ENCODE results near the gene STK11IP. TPM values are rescaled to one million over a fixed set of nuclear protein-coding genes. Genes with fewer than 3 reads are reported as not detected.
A peak's percentile ranks its signal among the peaks of the same experiment; 100 is the strongest.

STK11IP gene
- total RNA-seq, 2 donors from 2014 or later: 27.9 to 35.5 TPM

DNA sequence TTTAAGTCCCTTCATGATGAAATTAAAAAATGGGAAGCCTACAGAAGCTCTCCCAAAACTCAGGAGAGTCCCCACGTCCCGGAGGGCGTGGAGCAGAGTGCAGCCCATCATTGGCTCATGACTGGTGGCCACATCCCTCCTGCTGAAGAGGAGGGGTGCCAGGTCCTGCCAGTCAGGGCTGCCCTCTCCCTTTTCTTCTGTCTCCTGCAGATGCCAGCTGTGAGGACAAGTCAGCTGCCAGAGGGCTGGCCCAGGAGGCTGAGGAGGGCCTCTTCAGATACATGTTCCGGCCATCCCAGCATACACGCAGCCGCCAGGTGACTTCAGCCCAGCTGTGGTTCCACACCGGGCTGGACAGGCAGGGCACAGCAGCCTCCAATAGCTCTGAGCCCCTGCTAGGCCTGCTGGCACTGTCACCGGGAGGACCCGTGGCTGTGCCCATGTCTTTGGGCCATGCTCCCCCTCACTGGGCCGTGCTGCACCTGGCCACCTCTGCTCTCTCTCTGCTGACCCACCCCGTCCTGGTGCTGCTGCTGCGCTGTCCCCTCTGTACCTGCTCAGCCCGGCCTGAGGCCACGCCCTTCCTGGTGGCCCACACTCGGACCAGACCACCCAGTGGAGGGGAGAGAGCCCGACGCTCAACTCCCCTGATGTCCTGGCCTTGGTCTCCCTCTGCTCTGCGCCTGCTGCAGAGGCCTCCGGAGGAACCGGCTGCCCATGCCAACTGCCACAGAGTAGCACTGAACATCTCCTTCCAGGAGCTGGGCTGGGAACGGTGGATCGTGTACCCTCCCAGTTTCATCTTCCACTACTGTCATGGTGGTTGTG, 23.0 kb upstream of the STK11IP start:
- DNase-seq: no peak

DNA sequence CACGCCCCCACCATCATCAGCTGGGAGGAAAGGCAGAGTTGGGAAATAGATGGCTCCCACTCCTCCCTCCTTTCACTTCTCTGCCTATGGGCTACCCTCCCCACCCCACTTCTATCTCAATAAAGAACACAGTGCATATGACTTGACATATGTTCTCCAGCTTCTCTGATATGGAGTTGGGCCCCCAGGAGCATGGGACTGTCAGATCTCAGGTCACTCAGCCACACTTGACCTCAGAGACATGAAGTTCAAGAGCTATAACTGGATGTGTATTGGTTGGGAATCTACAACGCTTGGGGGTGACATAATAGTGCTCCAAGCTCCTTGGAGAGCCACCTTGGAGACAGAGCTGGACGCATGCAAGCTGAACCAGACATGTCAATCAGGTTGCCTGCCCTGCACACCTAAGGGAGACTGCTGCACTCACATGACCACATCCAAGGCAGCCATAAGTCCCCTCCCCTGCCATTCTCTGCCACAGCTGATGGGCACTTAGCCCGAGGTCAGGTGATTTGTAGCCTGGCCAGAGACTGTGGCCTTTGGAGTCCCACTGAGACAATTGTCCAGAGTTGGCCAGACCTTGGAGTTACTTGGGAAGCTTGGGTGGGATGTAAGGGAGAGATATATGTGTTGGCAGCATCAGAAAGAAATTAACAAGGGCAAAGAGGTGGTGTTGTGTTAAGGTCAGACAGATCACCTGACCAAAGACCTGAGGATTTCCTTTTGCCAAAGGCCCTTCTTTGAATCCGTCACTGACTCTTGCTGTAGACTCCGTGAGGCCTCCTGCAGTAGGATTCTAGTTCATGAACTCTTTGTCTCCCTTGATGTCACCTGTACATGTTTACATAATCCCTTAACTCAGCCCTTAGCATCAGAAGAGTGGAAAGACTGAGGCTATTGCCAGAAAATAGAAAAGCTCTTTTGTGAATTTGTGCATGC, 21.8 kb upstream of the STK11IP start:
- no peak for DNase-seq
- intact Hi-C loops (cut with DNase I, micrococcal nuclease): no loop called here

More for the DNA sequence above, 23.0 kb upstream of the STK11IP start:
- no peak for ATAC-seq
- intact Hi-C loops (cut with DNase I, micrococcal nuclease): no loop called here

DNA sequence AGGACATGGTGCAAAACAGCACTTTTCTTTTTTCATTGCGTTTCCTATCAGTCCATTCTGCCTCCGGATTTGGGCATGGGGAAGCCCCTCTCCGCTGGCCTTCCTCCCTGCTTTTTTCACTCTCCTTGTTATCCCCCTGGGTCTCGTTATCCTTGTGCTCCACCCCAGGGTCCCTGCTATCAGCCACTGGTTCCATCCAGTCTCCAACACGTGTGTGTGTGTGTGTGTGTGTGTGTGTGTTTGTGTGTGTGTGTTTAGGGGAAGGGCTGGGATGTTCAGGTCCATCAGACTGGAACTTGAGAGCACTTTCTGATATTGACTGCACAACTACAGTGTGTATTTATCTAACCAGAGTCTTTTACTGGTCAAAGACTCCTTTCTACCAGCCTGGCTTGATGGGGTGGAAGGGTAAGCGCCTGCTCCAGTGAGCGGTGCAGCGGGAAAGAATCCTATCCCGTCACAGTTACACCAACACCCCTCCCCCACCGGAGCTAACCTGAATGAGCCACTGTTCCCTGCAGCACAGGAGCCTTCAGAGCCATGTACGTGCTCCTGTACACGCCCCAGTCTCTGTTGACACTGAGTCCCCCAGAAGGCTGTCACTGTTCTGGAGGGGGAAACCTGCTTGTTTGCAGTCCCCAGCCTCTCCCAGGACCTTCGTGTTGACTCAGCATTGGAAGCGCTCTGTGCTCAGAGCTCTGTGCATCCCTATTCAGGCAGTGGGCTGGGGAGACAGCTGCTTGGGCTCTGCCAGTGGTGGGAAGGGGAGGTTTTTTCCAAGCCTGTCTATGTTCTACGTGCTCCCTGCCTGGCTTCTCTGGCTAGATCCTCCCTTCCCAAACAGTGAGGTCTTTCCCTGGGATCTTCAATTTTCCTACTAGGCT, 20.9 kb upstream of the STK11IP start:
- DNase-seq: no peak
- intact Hi-C loops (cut with DNase I, micrococcal nuclease): no loop called here
- ATAC-seq: peak; percentile 22

More for the DNA sequence above, 21.8 kb upstream of the STK11IP start:
- ATAC-seq: no peak

GRCh38 chr2:219578811-219579613, 18.6 kb upstream of the STK11IP start:
- intact Hi-C loops (cut with DNase I, micrococcal nuclease): no loop called here
- ATAC-seq (no peak), DNase-seq (no peak)

DNA sequence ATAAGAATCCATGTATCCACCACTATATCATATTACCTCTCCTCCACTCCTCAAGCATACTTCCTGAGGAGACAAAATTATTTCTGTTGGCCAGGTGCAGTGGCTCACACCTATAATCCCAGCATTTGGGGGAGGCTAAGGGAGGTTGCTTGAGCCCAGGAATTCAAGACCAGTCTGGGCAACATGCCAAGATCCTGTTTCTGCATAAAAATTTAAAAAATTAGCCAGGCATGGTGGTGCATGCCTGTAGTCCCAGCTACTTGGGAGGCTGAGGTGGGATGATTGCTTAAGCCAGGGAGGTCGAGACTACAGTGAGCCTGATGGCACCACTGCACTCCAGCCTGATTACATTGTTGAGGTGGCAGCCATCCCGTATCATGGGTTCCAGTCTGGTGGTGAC, 16.3 kb upstream of the STK11IP start:
- no peak for ATAC-seq
- intact Hi-C loops (cut with DNase I, micrococcal nuclease): no loop called here
- no peak for DNase-seq

DNA sequence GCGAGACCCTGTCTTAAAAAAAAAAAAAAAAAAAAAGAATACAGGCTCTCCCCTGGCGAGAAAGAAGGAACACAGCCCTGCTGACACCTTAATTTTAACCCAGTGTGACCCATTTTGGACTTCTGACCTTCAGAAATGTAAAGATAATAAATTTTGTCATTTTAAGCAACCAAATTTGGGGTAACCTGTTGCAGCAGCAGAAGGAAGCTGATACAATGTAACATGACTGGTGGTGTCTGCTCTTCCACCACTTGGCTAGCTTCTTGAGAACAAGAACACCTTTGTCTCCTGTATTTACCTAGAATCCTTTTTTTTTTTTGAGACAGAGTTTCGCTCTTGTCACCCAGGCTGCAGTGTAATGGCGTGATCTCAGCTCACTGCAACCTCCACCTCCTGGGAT, 6.6 kb upstream of the STK11IP start:
- DNase-seq (no peak), ATAC-seq (no peak)
- intact Hi-C loops (cut with DNase I, micrococcal nuclease): no loop called here

GRCh38 chr2:219592736-219593135, 4.9 kb upstream of the STK11IP start:
- intact Hi-C loops (cut with DNase I, micrococcal nuclease): no loop called here
- no peak for ATAC-seq
- DNase-seq: no peak

- ATAC-seq (no peak), DNase-seq (no peak)
- intact Hi-C loops (cut with DNase I, micrococcal nuclease): no loop called here
These were observed 4.5 kb upstream of the STK11IP start for GRCh38 chr2:219593154-219593553.

- ATAC-seq: no peak
- intact Hi-C loops (cut with DNase I, micrococcal nuclease): no loop called here
- no peak for DNase-seq
These were observed 2.4 kb upstream of the STK11IP start for GRCh38 chr2:219595256-219595655.

DNA sequence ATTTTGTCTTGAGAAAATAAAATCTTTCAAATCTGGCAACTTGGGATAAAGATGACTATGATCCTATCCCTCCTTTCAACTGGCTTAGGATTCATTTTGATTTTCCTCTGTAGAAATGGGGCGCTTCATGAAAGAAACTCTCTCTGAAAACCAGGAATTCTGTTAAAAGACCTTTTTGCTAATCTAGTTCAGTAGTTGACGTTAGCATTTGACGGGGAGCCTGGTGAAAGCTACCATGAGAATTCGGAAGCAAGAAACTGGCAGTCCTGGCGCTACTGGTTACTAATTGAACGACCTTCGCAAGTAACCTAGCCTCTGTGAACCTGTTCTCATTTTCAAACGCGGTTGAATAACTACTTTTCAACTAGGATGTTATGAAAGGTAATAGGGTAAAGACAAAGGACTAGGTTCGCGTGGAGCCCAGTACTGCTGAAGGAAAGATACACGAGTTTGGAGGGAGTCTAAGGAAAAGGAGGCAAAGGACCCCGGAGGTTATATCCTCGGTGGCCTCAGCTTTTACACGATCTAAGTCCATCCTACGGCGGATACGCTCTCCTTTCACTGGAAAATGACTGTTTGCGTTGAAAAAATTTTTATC, 604 bp upstream of the STK11IP start:
- intact Hi-C loops (cut with DNase I, micrococcal nuclease): no loop called here
- ATAC-seq: peak; percentile 14
- no peak for DNase-seq

- ATAC-seq (no peak), DNase-seq (peak in 1 of 2 donors; percentile 26)
- intact Hi-C loops (cut with DNase I, micrococcal nuclease): no loop called here
These were observed 836 bp downstream of the STK11IP start for GRCh38 chr2:219598308-219599078.

- ATAC-seq (no peak), DNase-seq (no peak)
- intact Hi-C loops (cut with DNase I, micrococcal nuclease): no loop called here
These were observed 6.1 kb downstream of the STK11IP start for GRCh38 chr2:219603771-219604170.

DNA sequence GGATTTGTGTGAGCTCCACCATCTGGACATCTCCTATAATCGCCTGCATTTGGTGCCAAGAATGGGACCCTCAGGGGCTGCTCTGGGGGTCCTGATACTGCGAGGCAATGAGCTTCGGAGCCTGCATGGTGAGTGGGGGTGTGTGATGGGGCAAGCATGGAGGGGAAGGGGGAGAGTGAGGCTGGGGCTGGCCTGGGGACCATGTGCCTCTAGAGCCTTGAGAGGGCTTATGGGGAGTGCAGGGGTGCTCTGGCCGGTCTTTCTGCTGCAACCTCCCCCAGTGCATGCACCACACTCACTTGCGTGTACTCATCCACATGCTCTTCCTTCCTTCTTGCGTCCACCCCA, 7.9 kb downstream of the STK11IP start:
- intact Hi-C loops (cut with DNase I, micrococcal nuclease): no loop called here
- ATAC-seq: no peak
- DNase-seq: no peak

DNA sequence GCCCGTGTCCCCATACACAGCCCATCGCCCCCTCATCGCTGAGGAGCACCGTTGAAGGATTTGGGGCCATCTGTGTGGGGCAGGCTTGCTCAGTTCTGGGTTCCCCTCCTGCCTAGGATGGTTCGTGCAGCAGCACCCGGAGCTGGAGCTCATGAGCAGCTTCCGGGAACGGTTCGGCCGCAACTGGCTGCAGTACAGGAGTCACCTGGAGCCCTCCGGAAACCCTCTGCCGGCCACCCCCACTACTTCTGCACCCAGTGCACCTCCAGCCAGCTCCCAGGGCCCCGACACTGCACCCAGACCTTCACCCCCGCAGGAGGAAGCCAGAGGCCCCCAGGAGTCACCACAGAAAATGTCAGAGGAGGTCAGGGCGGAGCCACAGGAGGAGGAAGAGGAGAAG, 10.3 kb downstream of the STK11IP start:
- no peak for ATAC-seq
- intact Hi-C loops (cut with DNase I, micrococcal nuclease): no loop called here
- no peak for DNase-seq

- intact Hi-C loops (cut with DNase I, micrococcal nuclease): no loop called here
- DNase-seq: no peak
- ATAC-seq: no peak
These were observed 10.8 kb downstream of the STK11IP start for GRCh38 chr2:219608399-219608964.

DNA sequence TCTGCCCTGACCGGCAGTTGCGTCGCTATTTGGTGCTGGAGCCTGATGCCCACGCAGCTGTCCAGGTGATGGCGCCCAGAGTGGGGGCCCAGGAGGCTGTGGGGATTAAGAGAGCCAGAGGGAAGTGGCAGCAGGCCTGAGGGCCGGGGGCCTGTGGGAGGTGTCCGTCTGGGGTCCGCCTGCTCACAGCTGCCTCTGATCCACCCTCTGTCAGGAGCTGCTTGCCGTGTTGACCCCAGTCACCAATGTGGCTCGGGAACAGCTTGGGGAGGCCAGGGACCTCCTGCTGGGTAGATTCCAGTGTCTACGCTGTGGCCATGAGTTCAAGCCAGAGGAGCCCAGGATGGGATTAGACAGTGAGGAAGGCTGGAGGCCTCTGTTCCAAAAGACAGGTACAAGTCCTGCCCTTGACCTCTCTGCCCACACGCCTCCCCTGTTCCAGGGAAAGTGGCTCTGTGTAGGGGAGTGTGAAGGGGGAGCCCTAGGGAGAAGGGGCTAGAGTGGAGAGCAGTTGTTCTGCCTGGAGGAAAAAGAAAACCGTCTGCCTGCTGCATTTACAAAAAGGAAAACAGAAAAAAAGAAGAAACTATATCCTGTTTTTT, 11.6 kb downstream of the STK11IP start:
- intact Hi-C loops (cut with DNase I, micrococcal nuclease): no loop called here
- ATAC-seq (no peak), DNase-seq (no peak)

DNA sequence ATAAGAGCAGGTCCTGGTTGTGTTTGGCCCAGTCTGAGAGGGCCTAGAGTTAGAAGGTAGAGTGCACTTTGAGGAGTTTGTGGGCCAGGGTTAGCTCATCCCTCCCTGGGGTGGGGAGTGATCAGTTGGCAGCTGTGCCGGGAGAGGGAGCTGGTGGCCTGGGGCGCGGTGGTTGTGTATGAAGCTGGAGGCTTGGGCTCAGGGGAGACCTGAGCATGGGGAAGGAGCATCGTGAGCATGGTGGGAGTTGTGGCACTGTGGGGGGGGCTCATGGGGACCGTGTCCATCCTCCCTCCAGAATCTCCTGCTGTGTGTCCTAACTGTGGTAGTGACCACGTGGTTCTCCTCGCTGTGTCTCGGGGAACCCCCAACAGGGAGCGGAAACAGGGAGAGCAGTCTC, 13.6 kb downstream of the STK11IP start:
- DNase-seq (no peak), ATAC-seq (no peak)
- intact Hi-C loops (cut with DNase I, micrococcal nuclease): no loop called here

Measured in left colon (tissue), 2 donors.